Measurements from ENCODE around the gene ASXL3. TPM values are rescaled to one million over a fixed set of nuclear protein-coding genes. Genes with fewer than 3 reads are reported as not detected.

Gene ASXL3
- total and polyA plus RNA-seq, 9 of the 15 experiments (the other 6 are each of a cell fraction or from before 2014, with no cell fraction given): not detected

DNA sequence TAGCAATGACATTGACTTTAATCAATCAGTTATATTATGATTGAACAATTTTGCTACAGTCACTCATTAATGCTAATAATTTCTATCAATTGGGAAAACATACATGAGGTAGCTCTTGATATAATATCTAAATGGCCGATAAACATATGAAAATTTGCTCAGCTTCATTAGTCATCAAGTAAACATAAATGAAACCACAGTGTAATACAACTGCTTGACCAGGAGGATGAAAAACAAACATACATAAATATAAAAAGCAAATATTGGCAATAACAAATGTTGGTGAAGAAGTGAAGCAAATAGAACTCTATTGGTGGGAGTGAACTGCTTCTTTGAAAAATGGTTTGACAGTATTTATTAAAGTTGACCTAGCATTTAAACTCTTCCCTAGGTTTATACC, 130.9 kb downstream of the ASXL3 start:
- Histone ChIP-seq H3K4me2 (ENCODE audit: insufficient read depth, low read length) (no peak overlapping the region), H3K27me3 (ENCODE audit: control insufficient read depth in 2 of 2, insufficient read depth in 2 of 2, low read length in 2 of 2) (no peaks in the 10 kb centered on the region), H4K20me1 (replicated peaks; ENCODE audit: control insufficient read depth, insufficient read depth, low read length) (no peaks in the 10 kb centered on the region), H3K9me1 (ENCODE audit: control insufficient read depth, insufficient read depth, low read length) (no peaks in the 10 kb centered on the region), H3K9me3 (replicated peaks; ENCODE audit: control insufficient read depth, insufficient read depth, low read depth, low read length) (no peaks in the 10 kb centered on the region), H3K79me2 (ENCODE audit: control insufficient read depth, insufficient read depth, low read length) (no peaks in the 10 kb centered on the region), H3K27ac (ENCODE audit: extremely low read depth, low read depth, low read length) (no peak overlapping the region), H2AFZ (ENCODE audit: low read depth, low read length) (no peak overlapping the region), H3K4me1 (replicated peaks in 1 of 2; ENCODE audit: control insufficient read depth in 2 of 2, insufficient read depth in 2 of 2, low read length in 2 of 2) (no peaks in the 10 kb centered on the region), H3K4me3 (no peak overlapping the region), H3K9ac (ENCODE audit: insufficient read depth in 1 of 2, low read depth in 2 of 2, low read length in 2 of 2) (no peak overlapping the region), H3K36me3 (ENCODE audit: control insufficient read depth, insufficient read depth, low read length) (no peaks in the 10 kb centered on the region)
- intact Hi-C loops (cut with micrococcal nuclease): no loop called here
- no peak for DNase-seq (ENCODE audit: extremely low read depth in 1 of 4, low spot score in 3 of 4)
- no peak for ATAC-seq
- in situ Hi-C loops (cut with MboI): no loop called here
- FAIRE-seq: no peak
- WGBS (ENCODE audit: insufficient coverage, low coverage, missing lambda C conversion rate): 6% methylated on average over 1 of the region's 1 CpG
- TF ChIP-seq GTF2E2 (tag; IDR thresholded peaks at IDR 0.05): no peak
- no peak for TF ChIP-seq ZBTB8A (IDR thresholded peaks at IDR 0.05; ENCODE audit: partially characterized antibody)
- TF ChIP-seq ETV1 (tag; conservative IDR thresholded peaks at IDR 0.05; ENCODE audit: low read depth): no peak
- no peak for TF ChIP-seq ZNF764 (CRISPR knock-in tag; IDR thresholded peaks at IDR 0.05; ENCODE audit: low read depth)
- no peak for TF ChIP-seq FOXA1 (IDR thresholded peaks at IDR 0.05; ENCODE audit: borderline replicate concordance)
- TF ChIP-seq, protein P1, sequence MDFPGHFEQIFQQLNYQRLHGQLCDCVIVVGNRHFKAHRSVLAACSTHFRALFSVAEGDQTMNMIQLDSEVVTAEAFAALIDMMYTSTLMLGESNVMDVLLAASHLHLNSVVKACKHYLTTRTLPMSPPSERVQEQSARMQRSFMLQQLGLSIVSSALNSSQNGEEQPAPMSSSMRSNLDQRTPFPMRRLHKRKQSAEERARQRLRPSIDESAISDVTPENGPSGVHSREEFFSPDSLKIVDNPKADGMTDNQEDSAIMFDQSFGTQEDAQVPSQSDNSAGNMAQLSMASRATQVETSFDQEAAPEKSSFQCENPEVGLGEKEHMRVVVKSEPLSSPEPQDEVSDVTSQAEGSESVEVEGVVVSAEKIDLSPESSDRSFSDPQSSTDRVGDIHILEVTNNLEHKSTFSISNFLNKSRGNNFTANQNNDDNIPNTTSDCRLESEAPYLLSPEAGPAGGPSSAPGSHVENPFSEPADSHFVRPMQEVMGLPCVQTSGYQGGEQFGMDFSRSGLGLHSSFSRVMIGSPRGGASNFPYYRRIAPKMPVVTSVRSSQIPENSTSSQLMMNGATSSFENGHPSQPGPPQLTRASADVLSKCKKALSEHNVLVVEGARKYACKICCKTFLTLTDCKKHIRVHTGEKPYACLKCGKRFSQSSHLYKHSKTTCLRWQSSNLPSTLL (IDR thresholded peaks at IDR 0.05): no peak
- no peak for TF ChIP-seq FOXJ2 (tag; IDR thresholded peaks at IDR 0.05)
- no peak for TF ChIP-seq CBFB (CRISPR knock-in tag; IDR thresholded peaks at IDR 0.05)
- TF ChIP-seq GABPA (tag; conservative IDR thresholded peaks at IDR 0.05; ENCODE audit: low read depth): no peak
- no peak for TF ChIP-seq XRCC4 (IDR thresholded peaks at IDR 0.05; ENCODE audit: extremely low read depth, insufficient read depth, insufficient read length)
- TF ChIP-seq HDGF (IDR thresholded peaks at IDR 0.05): no peak
- TF ChIP-seq LEF1 (IDR thresholded peaks at IDR 0.05): no peak
- ChIA-PET POLR2A (interaction anchor here (0.5 kb wide), 1 partner anchor 36 kb away, joined by 3 read pairs; no protein-coding TSS in a partner anchor), CTCF (ENCODE audit: low intra/inter-chr PET ratio) (interaction anchor here (0.6 kb wide), 1 partner anchor 49 kb away, joined by 3 read pairs; no protein-coding TSS in a partner anchor)
- BruUV-seq (replicated peaks): no TSS peak

Measured in K562 (cell line).